C4-2B (cell line): ENCODE data around the gene STARD4.

Experiments
- CTCF ChIP-seq: fragments of 450-650 bp; conservative IDR thresholded peaks from 2 replicates; pipeline ENCODE4 v1.5.1; 2017; ENCODE audit warnings: mild to moderate bottlenecking
- ZFX ChIP-seq: fragments of 450-650 bp; IDR thresholded peaks from 2 replicates; pipeline ENCODE4 v1.6.1; 2017

GRCh38 chr5:111505096-111505495 lies 7.2 kb downstream of the STARD4 start:
- TF ChIP-seq CTCF = no peak
- no peak for TF ChIP-seq ZFX
